ENCODE data around the gene RWDD2A.
A peak's percentile ranks its signal among the peaks of the same experiment; 100 is the strongest.

Gene RWDD2A

GRCh38 chr6:83192871-83193746, at the start of gene RWDD2A, which contains the start of gene PGM3:
Gene RWDD2A, plus strand, starts transcription at chr6:83193357. Its CDS starts 1,095 bp downstream, at chr6:83194452.
Gene PGM3, minus strand, starts transcription at chr6:83193265. Its CDS starts 2,253 bp downstream, at chr6:83191012.
- Histone ChIP-seq H3K9me3 (ENCODE audit: control insufficient read depth, low read depth, low read length) (no peaks in the 10 kb centered on the region), H3K36me3 (ENCODE audit: control insufficient read depth, low read depth, low read length) (peaks cover 17% of the 10 kb centered on the region), H3K9ac (ENCODE audit: low read length) (peak within 1 kb of the TSS; percentile 67), H3K4me3 (ENCODE audit: low read length) (peak within 1 kb of the TSS; percentile 91), H3K27ac (ENCODE audit: low read length) (no peak within 1 kb of the TSS), H3K4me1 (ENCODE audit: control insufficient read depth, low read depth, low read length) (peaks cover 5% of the 10 kb centered on the region), H3K27me3 (ENCODE audit: control insufficient read depth, insufficient read depth, low read length) (no peaks in the 10 kb centered on the region)

GRCh38 chr6:83151114-83151513, 42.0 kb upstream of the RWDD2A start:
- no peak overlapping the region for H3K4me3 ChIP-seq (ENCODE audit: low read length)
- H3K27me3 ChIP-seq (ENCODE audit: control insufficient read depth, insufficient read depth, low read length), result no peaks in the 10 kb centered on the region
- H3K9ac ChIP-seq (ENCODE audit: low read length), result no peak overlapping the region
- no peaks in the 10 kb centered on the region for H3K4me1 ChIP-seq (ENCODE audit: control insufficient read depth, low read depth, low read length)
- H3K27ac ChIP-seq (ENCODE audit: low read length), result no peak overlapping the region
- peaks cover 14% of the 10 kb centered on the region for H3K36me3 ChIP-seq (ENCODE audit: control insufficient read depth, low read depth, low read length)
- H3K9me3 ChIP-seq (ENCODE audit: control insufficient read depth, low read depth, low read length), result no peaks in the 10 kb centered on the region

GRCh38 chr6:83152913-83153312, 40.2 kb upstream of the RWDD2A start:
- Histone ChIP-seq H3K27me3 (ENCODE audit: control insufficient read depth, insufficient read depth, low read length) (no peaks in the 10 kb centered on the region), H3K4me1 (ENCODE audit: control insufficient read depth, low read depth, low read length) (no peaks in the 10 kb centered on the region)

GRCh38 chr6:83153883-83154521, 39.2 kb upstream of the RWDD2A start:
- no peak overlapping the region for H3K4me3 ChIP-seq (ENCODE audit: low read length)
- no peak overlapping the region for H3K27ac ChIP-seq (ENCODE audit: low read length)
- no peaks in the 10 kb centered on the region for H3K27me3 ChIP-seq (ENCODE audit: control insufficient read depth, insufficient read depth, low read length)
- H3K36me3 ChIP-seq (ENCODE audit: control insufficient read depth, low read depth, low read length), result peaks cover 28% of the 10 kb centered on the region
- H3K4me1 ChIP-seq (ENCODE audit: control insufficient read depth, low read depth, low read length), result no peaks in the 10 kb centered on the region
- no peak overlapping the region for H3K9ac ChIP-seq (ENCODE audit: low read length)
- no peaks in the 10 kb centered on the region for H3K9me3 ChIP-seq (ENCODE audit: control insufficient read depth, low read depth, low read length)

More at GRCh38 chr6:83152913-83153312, 40.2 kb upstream of the RWDD2A start:
- Histone ChIP-seq H3K27ac (ENCODE audit: low read length) (no peak overlapping the region), H3K4me3 (ENCODE audit: low read length) (no peak overlapping the region), H3K9me3 (ENCODE audit: control insufficient read depth, low read depth, low read length) (no peaks in the 10 kb centered on the region), H3K9ac (ENCODE audit: low read length) (no peak overlapping the region), H3K36me3 (ENCODE audit: control insufficient read depth, low read depth, low read length) (peaks cover 25% of the 10 kb centered on the region)

GRCh38 chr6:83155794-83156193, 37.4 kb upstream of the RWDD2A start:
- Histone ChIP-seq H3K4me1 (ENCODE audit: control insufficient read depth, low read depth, low read length) (no peaks in the 10 kb centered on the region), H3K36me3 (ENCODE audit: control insufficient read depth, low read depth, low read length) (peaks cover 39% of the 10 kb centered on the region), H3K27me3 (ENCODE audit: control insufficient read depth, insufficient read depth, low read length) (no peaks in the 10 kb centered on the region), H3K4me3 (ENCODE audit: low read length) (no peak overlapping the region), H3K9ac (ENCODE audit: low read length) (no peak overlapping the region), H3K9me3 (ENCODE audit: control insufficient read depth, low read depth, low read length) (no peaks in the 10 kb centered on the region), H3K27ac (ENCODE audit: low read length) (no peak overlapping the region)

GRCh38 chr6:83160167-83160566, 33.0 kb upstream of the RWDD2A start:
- H3K9me3 ChIP-seq (ENCODE audit: control insufficient read depth, low read depth, low read length), result no peaks in the 10 kb centered on the region
- no peak overlapping the region for H3K27ac ChIP-seq (ENCODE audit: low read length)
- H3K4me1 ChIP-seq (ENCODE audit: control insufficient read depth, low read depth, low read length), result no peaks in the 10 kb centered on the region
- no peaks in the 10 kb centered on the region for H3K27me3 ChIP-seq (ENCODE audit: control insufficient read depth, insufficient read depth, low read length)
- no peak overlapping the region for H3K9ac ChIP-seq (ENCODE audit: low read length)
- H3K36me3 ChIP-seq (ENCODE audit: control insufficient read depth, low read depth, low read length), result peaks cover 44% of the 10 kb centered on the region
- H3K4me3 ChIP-seq (ENCODE audit: low read length), result no peak overlapping the region

GRCh38 chr6:83167726-83168278, 25.4 kb upstream of the RWDD2A start:
- H3K36me3 ChIP-seq (ENCODE audit: control insufficient read depth, low read depth, low read length), result peaks cover 80% of the 10 kb centered on the region
- no peak overlapping the region for H3K27ac ChIP-seq (ENCODE audit: low read length)
- H3K9ac ChIP-seq (ENCODE audit: low read length), result no peak overlapping the region
- no peaks in the 10 kb centered on the region for H3K4me1 ChIP-seq (ENCODE audit: control insufficient read depth, low read depth, low read length)
- no peaks in the 10 kb centered on the region for H3K27me3 ChIP-seq (ENCODE audit: control insufficient read depth, insufficient read depth, low read length)
- H3K9me3 ChIP-seq (ENCODE audit: control insufficient read depth, low read depth, low read length), result no peaks in the 10 kb centered on the region
- no peak overlapping the region for H3K4me3 ChIP-seq (ENCODE audit: low read length)

GRCh38 chr6:83168556-83168955, 24.6 kb upstream of the RWDD2A start:
- peaks cover 83% of the 10 kb centered on the region for H3K36me3 ChIP-seq (ENCODE audit: control insufficient read depth, low read depth, low read length)
- no peak overlapping the region for H3K4me3 ChIP-seq (ENCODE audit: low read length)
- H3K9ac ChIP-seq (ENCODE audit: low read length), result no peak overlapping the region

GRCh38 chr6:83169106-83169505, 24.1 kb upstream of the RWDD2A start:
- H3K27me3 ChIP-seq (ENCODE audit: control insufficient read depth, insufficient read depth, low read length), result no peaks in the 10 kb centered on the region
- no peak overlapping the region for H3K9ac ChIP-seq (ENCODE audit: low read length)
- peaks cover 85% of the 10 kb centered on the region for H3K36me3 ChIP-seq (ENCODE audit: control insufficient read depth, low read depth, low read length)
- H3K4me1 ChIP-seq (ENCODE audit: control insufficient read depth, low read depth, low read length), result no peaks in the 10 kb centered on the region
- H3K9me3 ChIP-seq (ENCODE audit: control insufficient read depth, low read depth, low read length), result no peaks in the 10 kb centered on the region
- H3K27ac ChIP-seq (ENCODE audit: low read length), result no peak overlapping the region
- no peak overlapping the region for H3K4me3 ChIP-seq (ENCODE audit: low read length)

More at GRCh38 chr6:83168556-83168955, 24.6 kb upstream of the RWDD2A start:
- Histone ChIP-seq H3K4me1 (ENCODE audit: control insufficient read depth, low read depth, low read length) (no peaks in the 10 kb centered on the region), H3K27me3 (ENCODE audit: control insufficient read depth, insufficient read depth, low read length) (no peaks in the 10 kb centered on the region), H3K9me3 (ENCODE audit: control insufficient read depth, low read depth, low read length) (no peaks in the 10 kb centered on the region), H3K27ac (ENCODE audit: low read length) (no peak overlapping the region)

- Histone ChIP-seq H3K4me1 (ENCODE audit: control insufficient read depth, low read depth, low read length) (no peaks in the 10 kb centered on the region), H3K27ac (ENCODE audit: low read length) (no peak overlapping the region), H3K9ac (ENCODE audit: low read length) (no peak overlapping the region), H3K27me3 (ENCODE audit: control insufficient read depth, insufficient read depth, low read length) (no peaks in the 10 kb centered on the region), H3K4me3 (ENCODE audit: low read length) (no peak overlapping the region), H3K36me3 (ENCODE audit: control insufficient read depth, low read depth, low read length) (peaks cover 86% of the 10 kb centered on the region), H3K9me3 (ENCODE audit: control insufficient read depth, low read depth, low read length) (no peaks in the 10 kb centered on the region)
These were observed 23.6 kb upstream of the RWDD2A start for GRCh38 chr6:83169511-83169910.

- no peaks in the 10 kb centered on the region for H3K27me3 ChIP-seq (ENCODE audit: control insufficient read depth, insufficient read depth, low read length)
- H3K4me3 ChIP-seq (ENCODE audit: low read length), result no peak overlapping the region
- no peaks in the 10 kb centered on the region for H3K9me3 ChIP-seq (ENCODE audit: control insufficient read depth, low read depth, low read length)
- H3K9ac ChIP-seq (ENCODE audit: low read length), result no peak overlapping the region
- no peak overlapping the region for H3K27ac ChIP-seq (ENCODE audit: low read length)
- no peaks in the 10 kb centered on the region for H3K4me1 ChIP-seq (ENCODE audit: control insufficient read depth, low read depth, low read length)
- peaks cover 58% of the 10 kb centered on the region for H3K36me3 ChIP-seq (ENCODE audit: control insufficient read depth, low read depth, low read length)
These were observed 16.9 kb upstream of the RWDD2A start for GRCh38 chr6:83176246-83176645.
